KBM-7 (cell line): ENCODE data around the gene CD63.

Source experiments
- DNase-seq: peaks from one replicate; pipeline ENCODE4 v3.0.0-alpha.2; 2015
- in situ Hi-C: fragments of 300-500 bp; cut with MboI; formaldehyde crosslinking; loops from 2 replicates; pipeline ENCODE4 v1.14.3; 2020; ENCODE audit warnings: low sequenced_read_pairs, low pct_unique_long_range_greater_than_20kb, mixed read lengths

The CD63 gene

GRCh38 chr12:55742719-55743405, 14.1 kb upstream of the CD63 start, which contains the start of gene GDF11:
TSS of gene GDF11 (plus strand) at chr12:55743122. CDS start at chr12:55743317, 195 bp downstream.
- DNase-seq = peak; percentile 69
- in situ Hi-C loops = no loop called here

GRCh38 chr12:55741931-55742680, 13.3 kb upstream of the CD63 start:
- DNase-seq = no peak
- in situ Hi-C loops = no loop called here

GRCh38 chr12:55739025-55739378, 10.2 kb upstream of the CD63 start:
- in situ Hi-C loops = no loop called here

GRCh38 chr12:55738123-55739024, 9.6 kb upstream of the CD63 start:
- DNase-seq = peak; percentile 89
- in situ Hi-C loops = no loop called here

More at GRCh38 chr12:55739025-55739378, 10.2 kb upstream of the CD63 start:
- no peak for DNase-seq

- DNase-seq = no peak
- in situ Hi-C loops = no loop called here
Measured at GRCh38 chr12:55737581-55738122, 8.8 kb upstream of the CD63 start.

- in situ Hi-C loops = no loop called here
- DNase-seq = peak; percentile 85
Measured at GRCh38 chr12:55736780-55737580, 8.2 kb upstream of the CD63 start.

GRCh38 chr12:55736076-55736475, 7.3 kb upstream of the CD63 start:
- in situ Hi-C loops = no loop called here

GRCh38 chr12:55734595-55734994, 5.8 kb upstream of the CD63 start:
- in situ Hi-C loops = no loop called here

More at GRCh38 chr12:55736076-55736475, 7.3 kb upstream of the CD63 start:
- no peak for DNase-seq

GRCh38 chr12:55733858-55734257, 5.0 kb upstream of the CD63 start:
- no peak for DNase-seq
- in situ Hi-C loops = no loop called here

More at GRCh38 chr12:55734595-55734994, 5.8 kb upstream of the CD63 start:
- no peak for DNase-seq

GRCh38 chr12:55733021-55733555, 4.3 kb upstream of the CD63 start:
- in situ Hi-C loops = no loop called here

GRCh38 chr12:55732288-55732687, 3.5 kb upstream of the CD63 start:
- in situ Hi-C loops = no loop called here
- no peak for DNase-seq

More at GRCh38 chr12:55733021-55733555, 4.3 kb upstream of the CD63 start:
- DNase-seq = no peak

- peak; percentile 77 for DNase-seq
- in situ Hi-C loops = no loop called here
Measured at GRCh38 chr12:55729819-55730818, 1.3 kb upstream of the CD63 start.

- peak; percentile 57 for DNase-seq
- in situ Hi-C loops = no loop called here
Measured at GRCh38 chr12:55728186-55728938, 447 bp downstream of the CD63 start.

GRCh38 chr12:55727643-55728185, 1.1 kb downstream of the CD63 start:
- in situ Hi-C loops = no loop called here
- DNase-seq = no peak

- in situ Hi-C loops = no loop called here
- DNase-seq = no peak
Measured at GRCh38 chr12:55726971-55727370, 1.8 kb downstream of the CD63 start.

- no peak for DNase-seq
- in situ Hi-C loops = no loop called here
Measured at GRCh38 chr12:55725556-55725955, 3.3 kb downstream of the CD63 start.
